G401 (cell line): ENCODE measurements around the gene PGLYRP1. TPM values are rescaled to one million over a fixed set of nuclear protein-coding genes. Genes with fewer than 3 reads are reported as not detected.

Source experiments
- DNase-seq: peaks from one replicate; pipeline ENCODE4 v3.0.0-alpha.2; 2015; ENCODE audit warnings: low spot score
- in situ Hi-C: cut with HindIII; loops from 2 replicates; pipeline ENCODE4 v1.10.0; 2016; ENCODE audit warnings: low sequenced_read_pairs, mixed read lengths
- total RNA-seq: library from RNA; depleted of rRNA; stranded (reverse); fragments of >200 nt; shearing (Covaris generic); gene quantifications from 2 replicates; pipeline ENCODE4 v1.2.3, GENCODE V29; 2014

The PGLYRP1 gene
- total RNA-seq, 1 experiment from 2014 or later: not detected

DNA sequence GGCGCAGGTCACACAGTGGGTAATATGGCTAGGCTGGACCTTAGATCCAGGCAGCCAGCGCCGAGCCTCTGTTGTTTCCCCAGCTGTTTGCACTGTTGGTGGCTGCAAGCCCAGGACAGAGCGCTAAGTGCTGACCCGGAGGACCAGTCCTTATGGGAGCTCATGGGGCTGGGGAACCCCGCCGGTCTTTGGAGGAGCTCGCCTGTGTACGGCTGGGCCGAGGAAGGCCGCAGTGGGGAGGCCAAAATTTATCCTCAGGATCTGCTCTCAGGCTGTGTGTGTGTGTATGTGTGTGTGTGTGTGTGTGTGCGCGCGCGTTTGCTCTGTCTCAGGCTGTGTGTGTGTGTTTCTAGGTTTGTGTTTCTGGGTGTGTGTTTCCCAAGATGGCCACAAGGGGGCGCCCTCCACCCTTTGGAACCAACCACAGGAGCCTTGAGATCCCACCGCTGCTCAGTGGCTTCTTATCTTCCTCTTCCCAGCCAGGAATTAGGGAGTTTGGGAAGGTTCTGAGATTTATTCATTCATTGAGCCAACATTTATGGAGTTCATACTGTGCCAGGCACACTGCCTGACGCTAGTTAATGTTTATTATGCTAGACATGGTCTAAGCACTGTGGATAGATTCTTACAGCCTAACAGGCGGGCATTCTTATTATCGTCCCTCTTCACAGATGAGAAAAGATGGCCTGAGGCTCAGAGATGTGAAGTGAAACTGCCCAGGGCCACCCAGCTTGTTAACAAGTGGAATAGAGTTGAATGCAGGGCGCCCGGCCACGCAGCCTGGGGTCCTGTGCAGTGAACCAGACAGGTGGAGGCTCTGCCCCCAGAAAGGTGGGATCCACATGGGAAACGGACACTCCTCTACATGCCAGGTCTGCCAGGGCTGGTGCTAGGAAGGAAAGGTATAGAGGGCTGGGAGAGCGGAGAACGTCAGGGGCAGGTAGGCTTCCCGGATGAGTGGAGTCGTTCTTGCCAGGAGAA, 13.0 kb downstream of the PGLYRP1 start:
- in situ Hi-C loops: no loop called here
- DNase-seq: peak; percentile 76

- DNase-seq: no peak
- in situ Hi-C loops: no loop called here
Observed at GRCh38 chr19:46006411-46006810, 16.4 kb downstream of the PGLYRP1 start.

DNA sequence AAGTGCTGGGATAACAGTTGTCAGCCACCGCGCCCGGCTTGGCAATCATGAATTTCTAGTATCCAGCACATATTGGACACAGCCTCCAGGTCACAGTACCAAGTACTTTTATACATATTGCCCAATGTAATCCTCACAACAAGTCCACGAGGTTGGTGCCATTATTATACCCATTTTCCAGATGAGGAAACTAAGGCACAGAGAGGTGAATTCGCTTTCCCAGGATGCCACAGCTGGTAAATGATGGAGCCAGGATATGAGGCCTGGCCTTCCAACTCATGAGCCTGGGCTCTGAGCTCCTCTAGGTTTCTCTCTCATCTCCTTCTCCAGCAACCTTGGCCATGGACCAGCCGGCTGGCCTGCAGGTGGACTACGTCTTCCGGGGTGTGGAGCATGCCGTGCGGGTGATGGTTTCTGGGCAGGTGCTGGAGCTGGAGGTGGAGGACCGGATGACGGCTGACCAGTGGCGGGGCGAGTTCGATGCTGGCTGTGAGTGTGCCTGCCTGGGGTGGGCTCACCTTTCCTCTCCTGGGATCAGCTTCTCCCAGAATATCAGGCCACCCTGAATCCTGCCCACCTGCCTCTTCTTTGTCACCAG, 20.1 kb downstream of the PGLYRP1 start:
- in situ Hi-C loops: no loop called here
- DNase-seq: no peak

DNA sequence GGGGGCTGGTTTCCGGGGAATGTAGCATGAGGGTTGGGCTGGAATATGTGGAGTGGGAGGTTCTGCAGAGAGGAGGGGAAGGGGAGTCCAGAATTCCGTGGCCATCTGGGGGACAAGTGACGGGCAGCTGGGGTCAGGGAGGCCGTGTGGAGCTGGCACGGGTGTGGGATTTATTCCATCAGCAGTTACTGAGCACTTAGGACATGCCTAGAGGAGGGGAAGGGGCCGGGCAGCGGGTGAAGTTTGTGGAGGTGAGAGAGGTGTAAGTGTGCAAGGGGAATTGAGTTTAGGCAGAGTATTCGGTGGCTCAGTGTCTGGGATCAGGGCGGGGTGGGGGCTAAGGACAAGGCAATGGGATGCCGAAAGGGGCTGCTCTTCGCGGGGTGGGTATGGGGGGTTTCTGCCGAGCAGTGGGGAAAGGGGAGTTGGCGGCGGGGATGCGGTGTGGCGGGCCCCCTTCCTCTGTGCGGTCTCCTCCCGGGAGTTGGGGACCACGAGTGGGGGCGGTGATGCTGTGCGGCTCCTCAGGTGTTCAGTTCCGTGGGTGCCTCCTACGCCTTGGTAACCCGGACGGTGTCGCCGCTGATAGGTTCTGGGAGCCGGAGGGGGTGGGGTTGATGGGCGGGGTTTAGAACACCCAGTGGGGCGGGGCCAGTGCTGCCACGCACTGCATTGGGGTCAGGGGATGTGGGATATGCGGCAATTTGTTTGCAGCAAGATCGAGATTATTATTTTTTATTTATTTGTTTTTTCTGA, 22.2 kb downstream of the PGLYRP1 start:
- peak; percentile 89 for DNase-seq
- in situ Hi-C loops: no loop called here

DNA sequence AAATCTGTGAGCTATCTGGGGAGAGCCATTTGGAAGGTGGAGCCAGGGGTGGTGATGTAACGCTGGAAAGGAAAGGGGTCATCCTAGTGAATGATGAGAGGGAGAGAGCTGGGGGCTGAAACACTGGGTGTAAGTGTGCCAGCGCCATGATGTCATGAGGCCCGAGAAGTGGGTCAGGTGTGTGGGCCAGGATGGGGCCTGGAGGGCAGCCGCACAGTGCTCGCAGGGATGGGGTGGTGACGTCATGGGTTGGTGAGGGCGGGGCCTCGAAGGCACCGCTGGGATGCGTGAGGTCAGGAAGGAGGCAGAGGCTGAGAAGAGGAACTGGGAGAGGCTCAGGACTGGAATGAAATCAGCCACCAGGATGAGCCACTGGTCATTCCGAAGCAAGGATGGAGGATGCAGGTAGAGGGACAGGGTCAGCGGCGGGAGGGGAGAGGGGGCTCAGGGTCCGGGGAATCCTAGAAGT, 23.2 kb downstream of the PGLYRP1 start:
- peak; percentile 93 for DNase-seq
- in situ Hi-C loops: no loop called here

DNA sequence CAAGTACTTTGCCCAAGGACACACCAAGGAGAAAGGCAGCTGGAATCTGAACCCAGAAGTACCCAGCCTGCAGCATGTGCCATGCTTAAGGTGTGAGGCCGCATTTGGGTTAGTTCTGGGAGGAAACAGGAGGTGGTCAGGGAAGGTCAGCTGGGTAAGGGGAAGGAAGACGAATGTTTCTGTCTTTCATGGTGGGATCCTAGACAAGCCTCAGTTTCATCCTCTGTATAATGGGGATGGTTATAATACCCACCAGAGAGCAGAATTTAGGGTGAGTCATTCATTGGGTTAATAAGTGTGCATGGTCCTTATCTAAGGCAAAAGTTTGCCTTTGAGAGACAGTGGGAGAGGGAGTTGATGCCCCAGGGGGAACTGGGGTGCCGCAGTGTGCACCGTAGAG, 24.0 kb downstream of the PGLYRP1 start:
- in situ Hi-C loops: no loop called here
- no peak for DNase-seq

- in situ Hi-C loops: no loop called here
- no peak for DNase-seq
Observed at GRCh38 chr19:45996933-45997332, 25.9 kb downstream of the PGLYRP1 start.

DNA sequence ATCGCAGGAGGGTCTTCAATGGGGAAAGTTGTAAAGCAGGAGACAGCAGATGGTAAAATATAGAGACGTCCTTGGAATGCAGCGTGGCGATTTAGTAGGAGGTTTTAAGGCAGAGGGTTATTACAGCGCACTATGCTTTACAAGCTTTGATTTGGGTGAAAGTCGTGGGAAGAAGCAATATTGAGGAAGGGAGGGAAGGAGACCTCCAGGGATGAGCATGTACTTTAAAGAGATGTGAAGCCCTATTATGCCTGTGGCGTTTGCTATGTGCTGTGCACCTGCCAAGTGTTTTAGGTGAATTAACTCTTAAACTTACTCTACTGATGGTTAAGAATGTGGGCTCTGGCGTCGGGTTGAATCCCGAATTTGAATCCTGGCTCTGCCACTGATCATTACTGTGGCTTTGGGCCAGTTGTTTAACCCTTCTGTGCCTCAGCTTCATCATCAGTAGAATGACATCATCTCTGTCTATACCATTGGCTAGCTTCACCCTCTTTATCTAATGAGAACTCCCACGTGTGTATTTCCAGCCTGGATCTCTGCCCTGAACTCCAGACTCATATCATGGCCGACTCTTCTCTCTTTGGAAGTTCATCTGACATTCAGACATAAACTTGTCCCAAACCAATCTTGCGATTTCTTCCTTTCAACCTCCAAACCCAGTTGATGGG, 27.0 kb downstream of the PGLYRP1 start:
- in situ Hi-C loops: no loop called here
- no peak for DNase-seq

DNA sequence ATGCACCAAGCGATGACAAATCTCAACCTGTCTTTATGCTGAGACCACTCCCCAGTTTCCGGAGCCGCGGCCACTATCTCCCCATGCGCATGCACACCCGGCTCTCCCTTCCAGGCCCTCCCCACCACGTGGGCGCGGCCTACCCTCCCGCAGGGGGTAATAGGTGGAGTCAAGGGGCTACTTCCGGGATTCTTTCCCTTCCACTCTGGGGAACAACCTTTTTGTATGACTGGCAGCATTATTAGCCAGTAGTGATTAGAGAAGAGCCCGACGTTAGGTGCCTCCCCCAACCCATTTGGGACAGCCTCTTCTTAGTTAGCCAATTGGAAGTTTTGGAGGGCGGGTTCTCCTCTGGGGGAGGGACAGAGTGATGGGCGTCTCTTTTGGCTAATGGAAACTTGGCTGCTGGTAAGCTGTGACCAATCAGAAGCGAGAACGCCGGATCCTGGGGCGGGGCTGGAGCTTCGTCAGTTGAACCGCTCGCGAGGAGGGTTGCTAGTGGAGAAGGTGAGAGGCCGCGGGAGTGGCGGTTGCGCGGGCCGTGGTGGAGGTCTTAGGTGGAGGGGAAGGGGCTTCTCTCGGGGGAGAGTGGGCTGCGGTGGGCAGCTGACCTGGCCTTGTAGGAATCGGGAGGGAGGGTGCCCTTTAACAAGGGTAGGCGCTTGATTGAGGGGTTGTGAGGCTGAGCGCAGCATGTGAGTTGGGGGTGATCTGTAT, 27.7 kb downstream of the PGLYRP1 start, which contains the start of gene CCDC61:
Gene CCDC61 (plus strand): TSS at position 470 of the 717 bp plus-strand sequence. CDS start 7,552 bp downstream, outside the sequence.
- in situ Hi-C loops: no loop called here

DNA sequence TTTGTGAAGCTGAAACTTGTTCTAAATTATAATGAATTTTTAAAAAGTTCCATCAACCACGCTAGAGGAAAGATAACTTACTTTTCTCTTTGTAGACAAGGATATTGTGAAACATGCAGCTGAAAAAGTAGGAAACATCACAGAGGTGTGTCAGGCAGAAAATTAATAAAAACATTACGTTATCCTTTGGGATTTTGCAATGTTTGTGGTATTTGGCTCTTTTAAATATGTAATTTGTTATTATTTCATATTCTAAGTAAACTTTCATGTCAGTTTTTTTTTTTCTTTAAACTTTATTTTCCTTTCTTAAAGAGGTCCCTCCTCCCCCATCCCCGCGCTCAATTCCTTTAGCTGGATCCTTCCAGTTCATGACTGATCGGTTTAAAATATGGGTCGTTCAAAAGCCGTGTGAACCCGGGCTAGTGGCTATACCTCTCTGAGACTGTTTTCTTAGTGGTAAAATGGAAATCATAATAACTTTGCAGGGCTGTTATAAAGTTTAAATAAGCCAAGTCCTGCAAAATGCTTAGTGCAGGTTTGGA, 28.3 kb downstream of the PGLYRP1 start:
- in situ Hi-C loops: no loop called here
- no peak for DNase-seq

More for the DNA sequence above, 27.7 kb downstream of the PGLYRP1 start, which contains the start of gene CCDC61:
- DNase-seq: peak; percentile 100

DNA sequence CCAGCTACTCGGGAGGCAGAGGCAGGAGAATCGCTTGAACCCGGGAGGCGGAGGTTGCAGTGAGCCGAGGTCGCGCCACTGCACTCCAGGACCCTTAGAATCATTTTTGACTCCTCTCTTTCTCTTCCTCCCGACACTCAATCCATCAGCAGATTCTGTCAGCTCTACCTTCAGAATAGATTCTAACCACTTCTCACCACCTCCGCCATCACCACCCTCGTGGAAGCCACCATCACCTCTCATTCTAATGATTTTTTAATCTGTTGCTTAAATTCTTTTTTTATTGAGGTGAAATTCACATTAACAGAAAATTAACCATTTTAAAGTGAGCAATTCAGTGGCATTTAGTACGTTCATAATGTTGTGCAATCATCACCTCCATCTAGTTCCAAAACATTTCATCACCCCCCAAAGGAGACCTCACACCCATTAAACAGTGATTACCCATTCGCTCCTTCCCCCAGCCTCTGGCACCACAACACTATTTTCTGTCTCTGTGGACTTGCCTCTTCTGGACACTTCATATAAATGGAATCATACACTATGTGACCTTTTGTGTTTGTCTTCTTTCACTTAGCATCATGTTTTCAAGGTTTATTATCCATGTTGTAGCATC, 32.6 kb downstream of the PGLYRP1 start:
- DNase-seq: no peak
- in situ Hi-C loops: no loop called here

DNA sequence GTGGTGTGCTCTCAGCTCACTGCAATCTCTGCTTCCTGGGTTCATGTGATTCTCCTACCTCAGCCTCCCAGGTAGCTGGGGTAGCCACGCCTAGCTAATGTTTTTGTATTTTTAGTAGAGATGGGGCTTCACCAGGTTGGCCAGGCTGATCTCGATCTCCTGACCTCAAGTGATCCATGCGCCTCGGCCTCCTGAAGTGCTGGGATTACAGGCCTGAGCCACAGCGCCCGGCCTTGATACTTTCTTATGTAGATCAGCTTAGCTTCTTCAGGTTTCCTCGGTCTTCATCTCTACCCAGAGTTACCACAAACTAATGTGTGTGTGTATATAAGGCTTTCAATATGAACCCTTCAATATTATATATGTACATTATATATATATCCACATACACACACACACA, 37.5 kb downstream of the PGLYRP1 start:
- in situ Hi-C loops: no loop called here

GRCh38 chr19:45981350-45981749, 41.5 kb downstream of the PGLYRP1 start:
- in situ Hi-C loops: no loop called here
- DNase-seq: peak; percentile 37

More for the DNA sequence above, 37.5 kb downstream of the PGLYRP1 start:
- no peak for DNase-seq

DNA sequence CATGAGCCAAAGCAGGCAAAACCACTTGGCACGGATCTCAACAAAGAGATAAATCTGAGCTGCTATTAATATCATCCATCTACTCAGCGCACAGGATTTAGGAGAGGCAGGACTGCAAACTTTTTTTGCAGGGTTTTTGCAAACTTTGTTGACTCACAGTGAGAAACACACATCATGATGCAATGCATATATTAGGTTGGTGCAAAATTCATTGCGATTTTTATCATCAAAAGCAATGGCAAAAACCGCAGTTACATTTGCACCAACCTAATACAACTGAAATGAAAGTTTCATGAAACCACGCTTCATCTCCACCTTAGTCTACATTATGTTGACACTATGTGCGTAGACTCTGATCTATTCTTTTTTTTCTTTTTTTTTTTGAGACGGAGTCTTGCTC, 44.7 kb downstream of the PGLYRP1 start:
- no peak for DNase-seq
- in situ Hi-C loops: no loop called here

- in situ Hi-C loops: no loop called here
- peak; percentile 70 for DNase-seq
Observed at GRCh38 chr19:45976178-45976577, 46.7 kb downstream of the PGLYRP1 start.

GRCh38 chr19:45975306-45976070, 47.4 kb downstream of the PGLYRP1 start:
- DNase-seq: no peak
- in situ Hi-C loops: no loop called here
